ENCODE data around the gene APBA1. TPM values are rescaled to one million over a fixed set of nuclear protein-coding genes. Genes with fewer than 3 reads are reported as not detected.

Gene APBA1
- total and polyA plus RNA-seq, 2 donors (not counting 1 experiment from before 2014, with no cell fraction given), result 0.01 to 0.05 TPM

DNA sequence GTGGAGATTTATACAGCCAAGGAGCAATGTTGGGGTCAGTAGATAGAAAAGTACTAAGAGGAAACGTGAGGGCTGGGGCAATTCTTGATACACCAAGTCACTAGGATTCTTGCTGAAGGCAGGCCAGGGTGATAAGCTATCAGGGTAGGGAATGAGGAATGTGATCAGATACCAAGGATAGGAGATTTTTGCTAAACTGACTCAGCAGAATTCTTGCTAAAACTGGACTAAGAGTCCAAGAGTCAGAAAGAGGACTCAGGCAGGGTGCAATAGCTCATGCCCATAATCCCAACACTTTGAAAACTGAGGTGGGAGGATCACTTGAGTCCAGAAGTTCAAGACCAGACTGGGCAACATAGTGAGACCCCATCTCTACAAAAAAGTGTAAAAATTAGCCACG, 275.4 kb downstream of the APBA1 start:
- Histone ChIP-seq H3K27ac (ENCODE audit: low read length in 2 of 2) (no peak overlapping the region), H3K4me3 (ENCODE audit: control extremely low read depth in 1 of 5, extremely low read depth in 1 of 5, insufficient read depth in 1 of 5, low read depth in 2 of 5, low read length in 4 of 5) (no peak overlapping the region), H3K27me3 (replicated peaks in 1 of 4; ENCODE audit: control extremely low read depth in 1 of 4, control insufficient read depth in 3 of 4, insufficient read depth in 4 of 4, low read length in 3 of 4) (no peaks in the 10 kb centered on the region), H3K9me3 (ENCODE audit: control extremely low read depth in 1 of 3, control insufficient read depth in 2 of 3, insufficient read depth in 1 of 3, low read length in 2 of 3) (peaks cover 0 to 2% (median 0%) of the 10 kb centered on the region in 3 donors), H3K79me2 (ENCODE audit: control insufficient read depth, insufficient read depth, low read length) (no peaks in the 10 kb centered on the region), H3K9ac (ENCODE audit: low read length) (no peak overlapping the region), H4K20me1 (ENCODE audit: control insufficient read depth, insufficient read depth, low read length, poor library complexity, severe bottlenecking) (no peaks in the 10 kb centered on the region), H2AFZ (ENCODE audit: insufficient read depth, low read depth, low read length, poor library complexity, severe bottlenecking) (no peak overlapping the region), H3K36me3 (replicated peaks in 1 of 2; ENCODE audit: control extremely low read depth in 1 of 2, control insufficient read depth in 1 of 2, extremely low read depth in 1 of 2, insufficient read depth in 2 of 2, low read length in 1 of 2) (no peaks in the 10 kb centered on the region), H3K4me2 (replicated peaks; ENCODE audit: low read depth, low read length, poor library complexity, severe bottlenecking) (no peak overlapping the region), H3K4me1 (ENCODE audit: control insufficient read depth in 2 of 2, insufficient read depth in 2 of 2, low read length in 2 of 2) (no peaks in the 10 kb centered on the region)
- Mint-ChIP-seq H3K27me3 (peaks cover 13% of the 10 kb centered on the region), H3K4me1 (no peaks in the 10 kb centered on the region), H3K9me3 (ENCODE audit: insufficient read depth) (no peaks in the 10 kb centered on the region), H3K27ac (no peak overlapping the region), H3K4me3 (no peak overlapping the region)
- intact Hi-C loops (cut with micrococcal nuclease), result no loop called here
- WGBS (ENCODE audit: insufficient coverage), result 100% methylated on average over 1 of the region's 2 CpGs
- ATAC-seq (ENCODE audit: low read depth) (no peak), DNase-seq (no peak)
- TF ChIP-seq, protein P1, sequence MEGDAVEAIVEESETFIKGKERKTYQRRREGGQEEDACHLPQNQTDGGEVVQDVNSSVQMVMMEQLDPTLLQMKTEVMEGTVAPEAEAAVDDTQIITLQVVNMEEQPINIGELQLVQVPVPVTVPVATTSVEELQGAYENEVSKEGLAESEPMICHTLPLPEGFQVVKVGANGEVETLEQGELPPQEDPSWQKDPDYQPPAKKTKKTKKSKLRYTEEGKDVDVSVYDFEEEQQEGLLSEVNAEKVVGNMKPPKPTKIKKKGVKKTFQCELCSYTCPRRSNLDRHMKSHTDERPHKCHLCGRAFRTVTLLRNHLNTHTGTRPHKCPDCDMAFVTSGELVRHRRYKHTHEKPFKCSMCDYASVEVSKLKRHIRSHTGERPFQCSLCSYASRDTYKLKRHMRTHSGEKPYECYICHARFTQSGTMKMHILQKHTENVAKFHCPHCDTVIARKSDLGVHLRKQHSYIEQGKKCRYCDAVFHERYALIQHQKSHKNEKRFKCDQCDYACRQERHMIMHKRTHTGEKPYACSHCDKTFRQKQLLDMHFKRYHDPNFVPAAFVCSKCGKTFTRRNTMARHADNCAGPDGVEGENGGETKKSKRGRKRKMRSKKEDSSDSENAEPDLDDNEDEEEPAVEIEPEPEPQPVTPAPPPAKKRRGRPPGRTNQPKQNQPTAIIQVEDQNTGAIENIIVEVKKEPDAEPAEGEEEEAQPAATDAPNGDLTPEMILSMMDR (IDR thresholded peaks at IDR 0.05), result no peak
- TF ChIP-seq EZH2 (IDR thresholded peaks at IDR 0.05; ENCODE audit: borderline replicate concordance, insufficient read depth, low read depth, low read length, poor library complexity, severe bottlenecking), result no peak
- POLR2A ChIA-PET, result no interaction called here
- CTCF ChIA-PET, result no interaction called here

DNA sequence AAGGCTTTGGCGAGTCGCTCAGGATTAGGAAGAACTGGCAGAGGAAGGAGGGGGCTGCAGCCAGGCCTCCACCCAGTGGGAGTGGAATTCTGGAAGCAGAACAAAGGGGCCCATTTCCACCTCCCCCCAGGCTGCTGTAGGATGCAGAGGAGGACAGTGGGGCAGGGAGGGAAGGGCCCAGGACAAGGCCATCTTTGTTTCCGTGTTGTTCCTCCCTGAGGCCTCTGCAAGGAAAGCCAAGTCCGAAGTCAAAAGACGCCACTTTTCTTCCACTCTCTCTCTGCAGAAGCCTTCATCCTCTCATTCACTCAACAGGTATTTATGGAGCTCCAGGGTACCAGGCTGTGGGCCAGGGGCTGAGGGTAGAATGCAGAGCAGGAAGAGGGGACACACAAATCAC, 276.5 kb downstream of the APBA1 start:
- H3K4me1 ChIP-seq (ENCODE audit: control insufficient read depth in 2 of 2, insufficient read depth in 2 of 2, low read length in 2 of 2), result no peaks in the 10 kb centered on the region
- no peaks in the 10 kb centered on the region for H3K9me3 Mint-ChIP-seq (ENCODE audit: insufficient read depth)
- H3K36me3 ChIP-seq (replicated peaks in 1 of 2; ENCODE audit: control extremely low read depth in 1 of 2, control insufficient read depth in 1 of 2, extremely low read depth in 1 of 2, insufficient read depth in 2 of 2, low read length in 1 of 2), result no peaks in the 10 kb centered on the region
- no peaks in the 10 kb centered on the region for H3K27me3 ChIP-seq (replicated peaks in 1 of 4; ENCODE audit: control extremely low read depth in 1 of 4, control insufficient read depth in 3 of 4, insufficient read depth in 4 of 4, low read length in 3 of 4)
- no peak overlapping the region for H3K4me2 ChIP-seq (replicated peaks; ENCODE audit: low read depth, low read length, poor library complexity, severe bottlenecking)
- POLR2A ChIA-PET, result no interaction called here
- no peak overlapping the region for H3K9ac ChIP-seq (ENCODE audit: low read length)
- no peak overlapping the region for H2AFZ ChIP-seq (ENCODE audit: insufficient read depth, low read depth, low read length, poor library complexity, severe bottlenecking)
- ATAC-seq (ENCODE audit: low read depth) (no peak), DNase-seq (no peak)
- peaks cover 0 to 2% (median 0%) of the 10 kb centered on the region in 3 donors for H3K9me3 ChIP-seq (ENCODE audit: control extremely low read depth in 1 of 3, control insufficient read depth in 2 of 3, insufficient read depth in 1 of 3, low read length in 2 of 3)
- H4K20me1 ChIP-seq (ENCODE audit: control insufficient read depth, insufficient read depth, low read length, poor library complexity, severe bottlenecking), result no peaks in the 10 kb centered on the region
- H3K27ac ChIP-seq (ENCODE audit: low read length in 2 of 2), result no peak overlapping the region
- no peak overlapping the region for H3K4me3 Mint-ChIP-seq
- no peaks in the 10 kb centered on the region for H3K4me1 Mint-ChIP-seq
- H3K79me2 ChIP-seq (ENCODE audit: control insufficient read depth, insufficient read depth, low read length), result no peaks in the 10 kb centered on the region
- WGBS (ENCODE audit: insufficient coverage), result no CpG with 5 or more reads among the region's 5 CpGs
- no peak overlapping the region for H3K4me3 ChIP-seq (ENCODE audit: control extremely low read depth in 1 of 5, extremely low read depth in 1 of 5, insufficient read depth in 1 of 5, low read depth in 2 of 5, low read length in 4 of 5)
- intact Hi-C loops (cut with micrococcal nuclease), result no loop called here
- H3K27me3 Mint-ChIP-seq, result peaks cover 9% of the 10 kb centered on the region
- TF ChIP-seq, protein P1 (IDR thresholded peaks at IDR 0.05), result no peak
- TF ChIP-seq EZH2 (IDR thresholded peaks at IDR 0.05; ENCODE audit: borderline replicate concordance, insufficient read depth, low read depth, low read length, poor library complexity, severe bottlenecking), result no peak
- no peak overlapping the region for H3K27ac Mint-ChIP-seq
- CTCF ChIA-PET, result no interaction called here

Measured in B cell (primary cell).